Trophoblast cell (in vitro differentiated cells and primary cell): ENCODE results near the gene MMP10.

Experiments
- DNase-seq, 2 donors: peaks; one replicate each; pipeline ENCODE4 v3.0.0-alpha.2; 2016
- H2AFZ ChIP-seq: 2 replicates; pipeline ENCODE4 v1.6.1; 2013; ENCODE audit warnings: low read length, moderate library complexity, mild to moderate bottlenecking; ENCODE audit not compliant: insufficient read depth, poor library complexity
- H2AK5ac ChIP-seq: 2 replicates; pipeline ENCODE4 v1.6.1; 2013; ENCODE audit warnings: mild to moderate bottlenecking, low read length
- H2BK120ac ChIP-seq: 2 replicates; pipeline ENCODE4 v1.6.1; 2013; ENCODE audit warnings: low read length, mild to moderate bottlenecking, moderate library complexity; ENCODE audit not compliant: insufficient read depth, poor library complexity
- H2BK12ac ChIP-seq: 2 replicates; pipeline ENCODE4 v1.6.1; 2013; ENCODE audit warnings: mild to moderate bottlenecking, low read length, moderate library complexity
- H2BK5ac ChIP-seq: 2 replicates; pipeline ENCODE4 v1.6.1; 2013; ENCODE audit warnings: low read length, low read depth, moderate library complexity, mild to moderate bottlenecking; ENCODE audit not compliant: poor library complexity
- H3K14ac ChIP-seq: 2 replicates; pipeline ENCODE4 v1.6.1; 2013; ENCODE audit warnings: mild to moderate bottlenecking, low read length
- H3K18ac ChIP-seq: 2 replicates; pipeline ENCODE4 v1.6.1; 2013; ENCODE audit warnings: mild to moderate bottlenecking, low read length
- H3K23ac ChIP-seq: 2 replicates; pipeline ENCODE4 v1.6.1; 2013; ENCODE audit warnings: low read length
- H3K27ac ChIP-seq: 2 replicates; pipeline ENCODE4 v1.5.1; 2013; ENCODE audit warnings: low read depth, mild to moderate bottlenecking, inconsistent platforms, low read length, moderate library complexity
- H3K27me3 ChIP-seq: 2 replicates; pipeline ENCODE4 v1.6.1; 2013; ENCODE audit warnings: inconsistent platforms, mild to moderate bottlenecking, low read length, moderate library complexity; ENCODE audit not compliant: insufficient read depth
- H3K36me3 ChIP-seq, 2 experiments: 1 replicate in 1 of 2; 2 replicates in 1 of 2; pipeline ENCODE4 v1.6.1; 2013; ENCODE audit warnings: low read length in 2 of 2, mild to moderate bottlenecking in 2 of 2, moderate library complexity in 1 of 2; ENCODE audit not compliant: insufficient read depth in 2 of 2, control insufficient read depth in 1 of 2
- H3K4ac ChIP-seq: 2 replicates; pipeline ENCODE4 v1.6.1; 2013; ENCODE audit warnings: low read depth, mild to moderate bottlenecking, low read length, moderate library complexity
- H3K4me1 ChIP-seq, 2 experiments: 1 replicate in 1 of 2; 2 replicates in 1 of 2; pipeline ENCODE4 v1.6.1; 2013; ENCODE audit warnings: low read length in 2 of 2, mild to moderate bottlenecking in 2 of 2, moderate library complexity in 1 of 2; ENCODE audit not compliant: insufficient read depth in 2 of 2, control insufficient read depth in 1 of 2
- H3K4me2 ChIP-seq: 2 replicates; pipeline ENCODE4 v1.6.1; 2013; ENCODE audit warnings: inconsistent platforms, mild to moderate bottlenecking, low read length, moderate library complexity
- H3K4me3 ChIP-seq: 2 replicates; pipeline ENCODE4 v1.5.1; 2013; ENCODE audit warnings: mild to moderate bottlenecking, low read depth, low read length, inconsistent platforms
- H3K79me1 ChIP-seq: one replicate; pipeline ENCODE4 v1.6.1; 2013; ENCODE audit warnings: low read length
- H3K79me2 ChIP-seq: 2 replicates; pipeline ENCODE4 v1.6.1; 2013; ENCODE audit warnings: low read length, mild to moderate bottlenecking; ENCODE audit not compliant: control insufficient read depth, insufficient read depth, poor library complexity
- H3K9ac ChIP-seq: 2 replicates; pipeline ENCODE4 v1.6.1; 2013; ENCODE audit warnings: mild to moderate bottlenecking, low read length
- H3K9me3 ChIP-seq: 2 replicates; pipeline ENCODE4 v1.6.1; 2013; ENCODE audit warnings: low read depth, mild to moderate bottlenecking, control low read depth, inconsistent platforms, low read length; ENCODE audit not compliant: insufficient read depth
- H4K12ac ChIP-seq: 2 replicates; pipeline ENCODE4 v1.6.1; 2013; ENCODE audit warnings: low read depth, mild to moderate bottlenecking, low read length, moderate library complexity
- H4K8ac ChIP-seq: 2 replicates; pipeline ENCODE4 v1.6.1; 2013; ENCODE audit warnings: low read depth, mild to moderate bottlenecking, low read length, moderate library complexity
- H4K91ac ChIP-seq: one replicate; pipeline ENCODE4 v1.6.1; 2013; ENCODE audit warnings: low read depth, mild to moderate bottlenecking, low read length, moderate library complexity
- WGBS: extraction: QIAGEN DNeasy Blood & Tissue Kit; methylation state at CpG from one replicate; pipeline ENCODE4 v1.1.7; 2013; ENCODE audit warnings: missing lambda C conversion rate; ENCODE audit not compliant: insufficient read length, insufficient coverage; ENCODE audit errors: extremely low coverage; 5-methylcytosine and 5-hydroxymethylcytosine counted together

MMP10 gene

GRCh38 chr11:102813484-102813883, 33.1 kb upstream of the MMP10 start:
- no peak overlapping the region for H2AK5ac ChIP-seq
- H3K14ac ChIP-seq: no peak overlapping the region
- no peaks in the 10 kb centered on the region for H3K27me3 ChIP-seq
- H3K79me2 ChIP-seq: no peaks in the 10 kb centered on the region
- no peak overlapping the region for H3K18ac ChIP-seq
- H4K12ac ChIP-seq: no peak overlapping the region
- no peak overlapping the region for H4K91ac ChIP-seq
- H2AFZ ChIP-seq: no peak overlapping the region
- no peak overlapping the region for H2BK120ac ChIP-seq
- H3K23ac ChIP-seq: no peak overlapping the region
- H2BK5ac ChIP-seq: no peak overlapping the region
- no CpG with 5 or more reads among the region's 1 CpG for WGBS
- no peak overlapping the region for H3K4me2 ChIP-seq
- no peaks in the 10 kb centered on the region for H3K79me1 ChIP-seq
- no peak overlapping the region for H3K4ac ChIP-seq
- H2BK12ac ChIP-seq: no peak overlapping the region
- H3K27ac ChIP-seq: no peak overlapping the region
- H3K36me3 ChIP-seq: no peaks in the 10 kb centered on the region
- no peak overlapping the region for H3K4me3 ChIP-seq
- no peaks in the 10 kb centered on the region for H3K9me3 ChIP-seq
- H4K8ac ChIP-seq: no peak overlapping the region
- no peaks in the 10 kb centered on the region for H3K4me1 ChIP-seq
- H3K9ac ChIP-seq: no peak overlapping the region
- DNase-seq: no peak

- Histone ChIP-seq H3K18ac (no peak overlapping the region), H3K4ac (no peak overlapping the region), H3K27me3 (no peaks in the 10 kb centered on the region), H2AFZ (no peak overlapping the region), H4K91ac (no peak overlapping the region), H2AK5ac (no peak overlapping the region), H3K9ac (no peak overlapping the region), H3K4me2 (no peak overlapping the region), H3K4me1 (peaks cover 0 to 2% of the 10 kb centered on the region in 2 experiments), H2BK120ac (no peak overlapping the region), H3K79me1 (peaks cover 2% of the 10 kb centered on the region), H3K36me3 (no peaks in the 10 kb centered on the region), H3K23ac (no peak overlapping the region), H3K14ac (no peak overlapping the region), H3K9me3 (peaks cover 2% of the 10 kb centered on the region), H2BK12ac (no peak overlapping the region), H4K8ac (no peak overlapping the region), H3K4me3 (no peak overlapping the region), H2BK5ac (no peak overlapping the region), H3K27ac (no peak overlapping the region), H3K79me2 (no peaks in the 10 kb centered on the region), H4K12ac (no peak overlapping the region)
- no CpG with 5 or more reads among the region's 3 CpGs for WGBS
- no peak for DNase-seq
Measured at GRCh38 chr11:102812188-102812587, 31.8 kb upstream of the MMP10 start.

GRCh38 chr11:102810950-102811660, 30.7 kb upstream of the MMP10 start:
- Histone ChIP-seq H3K4me1 (peaks cover 4 to 5% of the 10 kb centered on the region in 2 experiments), H2BK12ac (peak overlapping the region; percentile 50), H2AFZ (no peak overlapping the region), H3K79me1 (peaks cover 4% of the 10 kb centered on the region), H3K4ac (no peak overlapping the region), H3K4me2 (no peak overlapping the region), H3K23ac (no peak overlapping the region), H2BK120ac (no peak overlapping the region), H2BK5ac (no peak overlapping the region), H3K9me3 (peaks cover 2% of the 10 kb centered on the region), H3K27me3 (no peaks in the 10 kb centered on the region), H3K9ac (no peak overlapping the region), H4K8ac (no peak overlapping the region), H4K12ac (no peak overlapping the region), H4K91ac (no peak overlapping the region), H3K18ac (no peak overlapping the region), H3K4me3 (no peak overlapping the region), H3K14ac (no peak overlapping the region), H3K79me2 (no peaks in the 10 kb centered on the region), H3K27ac (no peak overlapping the region), H3K36me3 (no peaks in the 10 kb centered on the region), H2AK5ac (no peak overlapping the region)
- DNase-seq: peak in 1 of 2 donors; percentile 54
- WGBS: no CpG with 5 or more reads among the region's 3 CpGs

GRCh38 chr11:102809971-102810370, 29.5 kb upstream of the MMP10 start:
- Histone ChIP-seq H4K91ac (no peak overlapping the region), H3K9ac (no peak overlapping the region), H2BK12ac (no peak overlapping the region), H3K4me2 (no peak overlapping the region), H2BK120ac (no peak overlapping the region), H3K4me3 (no peak overlapping the region), H2AK5ac (no peak overlapping the region), H3K79me1 (peaks cover 4% of the 10 kb centered on the region), H3K4ac (no peak overlapping the region), H3K4me1 (peaks cover 4 to 5% of the 10 kb centered on the region in 2 experiments), H3K14ac (no peak overlapping the region), H3K23ac (no peak overlapping the region), H3K36me3 (no peaks in the 10 kb centered on the region), H3K9me3 (peaks cover 2% of the 10 kb centered on the region), H2AFZ (no peak overlapping the region), H2BK5ac (no peak overlapping the region), H3K18ac (no peak overlapping the region), H4K8ac (no peak overlapping the region), H3K27ac (no peak overlapping the region), H3K79me2 (no peaks in the 10 kb centered on the region), H4K12ac (no peak overlapping the region), H3K27me3 (no peaks in the 10 kb centered on the region)
- DNase-seq: no peak
- WGBS: no CpG with 5 or more reads among the region's 2 CpGs
